Activated CD8-positive, alpha-beta memory T cell treated with anti-CD3 and anti-CD28 coated beads for 1 hour (primary cell): ENCODE results near the gene ROPN1.
"Not testable (repeated sequence)": the region's sequence is repeated elsewhere in the genome, so short reads cannot be mapped to it uniquely, and the experiment has no call there.

Source experiments
- DNase-seq, 2 donors: peaks; one replicate each; pipeline ENCODE4 v3.0.0-alpha.2; 2020; ENCODE audit warnings: low read depth in 1 of 2; ENCODE audit errors: extremely low read depth in 1 of 2

ROPN1 gene

DNA sequence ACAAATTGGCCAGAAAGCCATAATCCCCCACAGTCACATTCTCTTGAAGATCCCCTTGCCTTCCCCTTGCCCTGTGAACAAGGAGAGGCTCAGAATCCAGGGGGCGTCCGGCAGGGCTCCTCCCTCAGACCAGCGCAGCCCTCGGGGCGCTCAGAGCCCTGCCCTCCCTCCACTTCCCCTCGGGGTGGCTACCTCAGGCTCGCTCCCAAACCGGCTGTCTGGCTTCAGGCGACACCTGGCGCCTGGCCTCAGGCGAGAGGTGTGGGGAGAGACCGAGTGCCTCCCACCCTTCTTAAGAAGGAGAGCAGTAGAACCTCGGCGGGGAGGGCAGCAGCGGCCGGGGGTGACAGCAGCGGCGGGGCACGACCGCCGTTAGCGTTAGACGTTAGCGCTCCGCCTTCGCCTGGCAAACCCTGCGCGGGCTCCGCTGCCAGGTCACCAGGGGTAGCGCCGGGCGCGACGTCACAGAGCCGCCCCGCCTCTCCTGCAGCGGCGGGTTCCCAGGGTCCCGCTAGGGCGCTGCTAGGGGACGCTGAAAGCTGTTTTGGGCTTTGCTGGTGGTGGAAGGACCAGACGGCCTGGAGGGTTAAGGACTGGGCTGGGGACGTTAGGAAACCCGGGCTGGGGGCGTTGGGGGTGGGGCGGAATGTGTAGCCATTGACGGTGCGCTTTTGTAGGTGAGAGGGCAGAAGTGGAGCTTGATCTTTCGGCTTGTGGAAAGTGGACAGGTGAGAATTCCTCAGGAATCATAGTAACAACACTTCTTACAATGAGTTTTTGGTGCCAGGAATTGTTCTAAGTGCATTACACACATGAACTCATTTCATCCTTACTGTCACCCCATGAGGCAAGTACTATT is at the start of gene ROPN1:
TSS of gene ROPN1 (minus strand) at position 395 of the 859 bp plus-strand sequence. CDS start 11,643 bp downstream, outside the sequence.
- DNase-seq: not testable (repeated sequence)

DNA sequence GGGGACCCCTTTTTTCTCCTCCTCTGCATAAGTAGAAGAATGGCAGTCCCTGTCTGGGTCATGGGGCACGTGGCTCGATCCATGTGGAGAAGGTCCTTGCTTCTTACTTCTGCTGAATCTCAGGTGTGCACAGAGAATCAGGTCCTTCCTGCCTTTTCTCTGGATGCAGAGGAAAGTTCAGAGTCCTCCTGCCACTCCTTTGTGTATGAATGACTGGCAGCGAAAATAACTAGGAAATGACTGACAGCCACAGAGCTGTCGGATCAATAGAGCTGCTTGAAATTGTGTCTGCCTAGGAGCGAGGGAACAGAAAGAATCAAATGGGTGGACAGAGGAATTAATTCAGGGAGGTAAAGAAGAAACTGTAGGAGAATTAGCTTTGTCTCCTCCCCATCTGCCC is 49.6 kb upstream of the ROPN1 start:
- DNase-seq: no peak

DNA sequence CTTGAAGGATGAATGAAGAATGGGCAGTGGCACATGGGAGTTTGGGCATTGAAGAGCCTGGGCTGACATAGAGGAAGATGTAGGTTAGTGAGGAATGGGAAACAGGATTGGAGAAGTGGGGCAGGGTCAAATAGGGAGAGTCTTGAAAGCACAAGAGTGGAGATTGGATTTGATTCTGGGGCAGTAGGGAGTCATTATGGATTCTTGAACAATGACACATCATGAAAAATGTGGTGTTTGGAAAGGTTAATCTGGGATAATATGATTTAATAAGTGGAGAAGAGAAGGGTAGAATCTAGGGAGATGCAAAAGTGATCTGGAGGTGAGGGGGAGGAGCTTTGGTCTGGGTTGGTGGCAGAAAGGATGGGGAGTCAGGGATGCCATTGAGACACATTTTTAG is 45.4 kb upstream of the ROPN1 start:
- DNase-seq: no peak

DNA sequence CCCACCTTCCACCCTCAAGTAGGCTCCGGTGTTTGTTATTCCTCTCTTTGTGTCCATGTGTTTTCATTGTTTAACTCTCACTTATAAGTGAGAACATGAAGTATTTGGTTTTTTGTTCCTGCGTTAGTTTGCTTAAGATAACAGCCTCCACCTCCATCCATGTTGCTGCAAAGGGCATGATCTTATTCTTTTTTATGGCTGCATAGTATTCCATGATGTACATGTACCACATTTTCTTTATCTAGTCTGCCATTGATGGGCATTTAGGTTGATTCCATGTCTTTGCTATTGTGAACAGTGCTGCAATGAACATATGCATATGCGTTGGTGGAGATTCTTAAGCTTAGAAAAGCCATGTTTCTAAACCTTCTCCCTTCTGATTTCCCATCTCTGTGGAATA is 44.3 kb upstream of the ROPN1 start:
- not testable (repeated sequence) for DNase-seq

DNA sequence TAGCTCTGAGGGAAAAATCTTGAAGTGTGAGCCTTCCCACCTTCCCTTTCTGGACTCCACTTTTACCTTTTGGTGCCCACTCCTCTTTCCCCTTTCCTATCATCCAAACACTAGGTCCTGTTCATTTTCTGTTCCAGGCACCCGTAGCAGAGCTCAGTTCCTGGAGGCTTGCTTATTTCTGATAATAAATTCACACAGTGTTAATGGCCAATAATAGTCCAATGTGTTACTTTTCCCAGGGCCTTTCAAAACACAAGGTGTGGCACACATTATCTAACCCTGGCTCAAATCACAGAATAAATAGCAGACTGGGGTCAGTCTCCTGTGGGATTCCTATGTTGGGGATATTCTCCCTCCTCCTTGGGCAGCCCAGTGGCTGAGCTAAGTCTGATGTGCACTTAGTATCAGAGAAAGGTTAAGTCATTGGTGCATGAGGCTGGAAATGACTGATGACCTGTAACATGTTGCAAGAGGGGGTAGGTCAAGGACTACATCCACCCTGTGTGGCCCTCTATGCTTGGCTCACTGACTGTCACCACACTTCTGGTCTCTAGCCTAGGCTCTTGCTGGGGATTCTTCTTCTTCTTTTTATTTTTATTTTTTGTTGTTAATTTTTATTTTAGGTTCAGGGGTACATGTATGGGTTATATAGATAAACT is 43.7 kb upstream of the ROPN1 start:
- no peak for DNase-seq

GRCh38 chr3:124034844-124035152 is 42.9 kb upstream of the ROPN1 start:
- no peak for DNase-seq

GRCh38 chr3:124034016-124034843 is 42.3 kb upstream of the ROPN1 start:
- no peak for DNase-seq

- no peak for DNase-seq
These were observed 41.6 kb upstream of the ROPN1 start, which contains the start of gene KALRN for GRCh38 chr3:124033360-124034015. KALRN (plus strand) TSS chr3:124033369.

DNA sequence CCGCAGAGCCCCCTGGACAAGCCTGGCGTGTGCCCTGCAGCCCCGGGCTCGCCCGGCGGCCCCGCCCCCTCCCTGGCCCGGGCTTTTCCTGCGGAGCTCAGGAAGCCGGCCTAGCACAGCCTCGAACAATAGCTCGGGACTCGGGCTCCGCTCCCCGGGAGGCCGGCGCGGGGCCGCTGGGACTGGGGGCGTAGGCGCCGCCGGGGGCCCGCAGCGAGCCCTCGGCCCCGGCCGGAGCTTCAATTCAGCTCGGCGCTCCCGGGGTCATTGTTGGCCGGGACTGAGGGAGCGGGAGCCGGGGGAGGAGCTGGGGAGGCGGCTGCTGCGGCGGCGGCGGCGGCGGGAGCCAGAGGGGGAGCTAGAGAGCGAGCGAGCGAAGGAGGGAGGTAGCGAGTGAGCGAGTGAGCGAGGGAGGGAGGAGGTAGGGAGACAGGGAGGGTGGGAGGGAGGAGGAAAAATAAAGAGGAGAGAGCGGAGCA is 41.0 kb upstream of the ROPN1 start:
- DNase-seq: peak in 1 of 2 donors; percentile 35

DNA sequence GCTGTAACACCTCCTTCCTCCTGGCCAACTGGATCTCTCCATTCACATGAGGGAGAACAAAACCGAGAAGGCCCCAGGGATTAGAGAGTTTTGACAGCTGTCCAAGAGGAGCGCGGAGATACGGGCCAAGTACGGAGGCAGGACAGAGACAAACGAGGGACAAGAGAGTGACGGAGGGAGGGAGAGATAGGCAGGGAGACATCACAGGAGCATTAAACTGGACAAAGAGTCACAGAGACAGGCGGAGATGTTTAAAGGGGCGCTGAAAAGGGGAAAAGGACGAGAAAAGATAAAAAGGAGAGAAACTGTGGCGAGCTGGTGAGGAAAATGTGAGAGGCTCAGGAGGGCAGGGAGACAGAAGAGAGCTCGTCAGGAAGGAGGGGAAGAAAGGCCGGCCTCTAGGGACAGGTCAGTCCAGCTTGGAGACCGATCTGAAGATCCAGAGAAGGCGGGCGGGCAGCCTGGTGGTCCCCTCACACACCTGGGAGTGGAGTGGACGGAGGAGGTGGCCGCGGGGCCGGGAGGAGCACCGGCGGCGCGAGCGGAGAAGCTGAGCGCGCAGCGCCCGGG is 40.5 kb upstream of the ROPN1 start:
- no peak for DNase-seq

DNA sequence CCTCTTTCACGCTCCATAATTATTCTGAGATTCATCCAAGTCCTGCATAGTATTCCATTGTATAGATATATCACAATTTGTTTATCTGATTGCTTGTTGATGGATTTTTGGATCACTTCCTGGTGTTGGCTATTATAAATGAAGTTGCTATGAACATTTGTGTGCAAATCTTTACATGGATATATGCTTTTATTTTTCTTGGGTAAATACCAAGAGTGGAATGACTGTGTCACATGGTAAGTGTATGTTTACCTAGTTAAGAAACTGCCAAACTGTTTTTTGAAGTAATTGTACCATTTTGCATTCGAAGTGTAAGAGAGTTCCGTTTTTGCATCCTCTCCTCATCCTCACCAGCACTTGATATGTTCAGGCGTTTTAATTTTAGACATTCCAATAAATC is 34.6 kb upstream of the ROPN1 start:
- no peak for DNase-seq

DNA sequence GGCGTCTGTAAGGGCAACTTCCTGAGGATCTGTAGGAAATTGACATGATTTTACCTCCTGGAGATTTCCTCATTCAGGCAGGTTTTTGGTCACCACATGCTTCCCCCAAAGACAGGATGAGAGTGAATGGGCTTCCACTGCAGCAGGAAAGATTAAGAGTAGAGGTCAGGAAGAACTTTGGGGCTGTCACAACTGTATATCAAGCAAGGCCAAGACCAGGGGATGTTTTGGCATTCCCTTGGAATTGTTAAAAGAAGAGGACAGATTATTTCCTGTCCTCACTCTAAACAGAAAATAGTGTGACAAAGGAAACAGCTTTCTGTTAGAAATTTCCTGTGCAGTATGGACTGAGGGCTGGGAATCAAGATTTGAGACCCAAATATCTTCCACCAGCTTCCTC is 31.6 kb upstream of the ROPN1 start:
- not testable (repeated sequence) for DNase-seq

- no peak for DNase-seq
These were observed 27.4 kb upstream of the ROPN1 start for GRCh38 chr3:124019291-124019690.

DNA sequence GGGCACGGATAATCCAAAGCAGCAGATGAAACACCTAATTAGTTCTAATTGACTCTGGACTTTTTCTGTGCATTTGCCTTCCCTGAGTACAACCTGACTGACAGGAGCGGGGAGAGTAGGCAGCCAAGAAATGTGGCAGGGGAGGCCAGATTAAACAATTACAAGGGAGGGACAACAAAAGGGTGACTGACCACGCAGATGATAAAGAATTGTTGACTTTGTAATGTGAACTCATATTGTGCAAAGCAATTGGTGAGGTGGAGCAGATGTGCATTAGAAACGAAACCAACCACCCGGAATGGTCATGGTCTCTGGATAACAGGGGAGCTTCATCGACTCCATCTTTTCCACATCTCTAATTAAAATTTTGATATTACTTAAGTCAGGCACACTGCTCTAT is 25.6 kb upstream of the ROPN1 start:
- not testable (repeated sequence) for DNase-seq

DNA sequence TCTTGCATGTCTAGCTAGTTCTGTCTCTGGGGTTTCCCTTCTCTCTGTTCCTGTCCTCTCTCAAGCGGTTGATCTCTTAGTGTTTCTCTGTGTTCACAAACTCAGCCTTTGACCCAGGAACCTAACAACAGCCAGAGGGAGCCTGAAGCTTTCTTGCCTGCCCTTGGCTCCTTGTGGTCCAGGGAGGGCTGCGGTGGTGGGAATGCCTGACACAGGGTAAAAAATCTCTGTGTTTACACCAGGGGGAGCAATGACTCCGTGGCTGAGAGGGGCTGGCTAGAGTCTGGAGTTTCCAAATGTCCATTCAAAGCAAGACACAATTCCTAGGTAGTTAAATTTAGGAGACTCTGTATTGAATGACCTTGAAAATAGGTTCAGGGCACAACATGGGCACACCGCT is 24.6 kb upstream of the ROPN1 start:
- DNase-seq: not testable (repeated sequence)

GRCh38 chr3:124014366-124014942 is 22.5 kb upstream of the ROPN1 start:
- no peak for DNase-seq

DNA sequence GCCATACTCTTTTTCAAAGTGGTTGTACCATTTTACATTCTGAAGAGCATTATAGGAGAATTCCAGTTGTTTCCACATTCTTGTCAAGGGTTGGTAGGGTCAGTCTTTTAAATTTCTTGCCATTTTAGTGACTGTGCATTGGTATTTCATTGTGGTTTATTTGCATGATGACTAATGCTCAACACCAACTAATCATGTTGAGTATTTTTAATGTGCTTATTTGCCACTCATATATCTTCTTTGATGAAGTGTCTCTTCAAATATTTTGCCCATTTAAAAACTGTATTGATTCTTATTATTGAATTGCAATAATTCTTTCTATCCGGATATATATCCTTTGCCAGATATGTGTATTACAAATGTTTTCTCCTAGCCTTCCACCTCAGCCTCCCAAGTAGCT is 16.4 kb upstream of the ROPN1 start:
- not testable (repeated sequence) for DNase-seq

- no peak for DNase-seq
These were observed 15.3 kb upstream of the ROPN1 start for GRCh38 chr3:124007186-124007585.

DNA sequence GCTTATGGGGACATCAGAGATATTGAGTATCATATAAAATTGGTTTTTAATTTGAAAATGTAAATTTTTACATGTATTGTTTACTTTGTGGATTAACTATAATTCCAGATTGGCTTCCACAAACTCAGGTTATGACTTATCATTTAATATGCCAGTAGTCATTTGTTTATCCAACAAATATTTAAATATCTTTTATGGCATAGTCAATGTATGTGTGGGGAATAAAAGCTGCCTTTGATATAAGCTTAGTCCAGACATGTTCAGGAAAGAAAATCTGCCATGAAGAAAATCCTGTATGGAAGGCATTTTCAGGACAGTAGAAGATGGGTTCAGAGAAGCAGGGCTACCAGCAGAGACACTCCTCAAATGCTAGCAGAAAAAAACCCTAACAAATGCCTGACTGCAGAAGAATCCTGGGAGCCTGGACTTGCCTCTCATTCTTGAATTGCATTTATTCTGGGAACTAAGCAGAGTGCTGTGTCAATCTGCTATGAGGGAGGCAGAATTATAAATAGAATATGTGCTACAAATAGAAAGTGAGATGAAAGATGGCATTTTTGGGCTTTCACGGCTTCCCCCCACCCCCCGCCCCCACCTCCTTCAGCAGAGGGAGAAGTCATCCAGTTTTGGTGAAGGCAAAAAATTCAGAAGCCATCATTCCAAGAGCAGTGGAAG is 10.6 kb upstream of the ROPN1 start:
- DNase-seq: not testable (repeated sequence)
